Middle frontal gyrus (tissue), 1 donor: ENCODE results near the gene PSMA3.
A peak's percentile ranks its signal among the peaks of the same experiment; 100 is the strongest.
"Not testable (repeated sequence)": the region's sequence is repeated elsewhere in the genome, so short reads cannot be mapped to it uniquely, and the experiment has no call there.

ENCODE experiments used
- DNase-seq: peaks from one replicate; pipeline ENCODE4 v3.0.0-alpha.2; 2015; ENCODE audit warnings: low spot score; ENCODE audit errors: extremely low spot score

Gene PSMA3

GRCh38 chr14:58244556-58245387, at the start of gene PSMA3:
TSS of gene PSMA3 (plus strand) at chr14:58244843. CDS start at chr14:58244921, 78 bp downstream.
- peak; percentile 98 for DNase-seq

DNA sequence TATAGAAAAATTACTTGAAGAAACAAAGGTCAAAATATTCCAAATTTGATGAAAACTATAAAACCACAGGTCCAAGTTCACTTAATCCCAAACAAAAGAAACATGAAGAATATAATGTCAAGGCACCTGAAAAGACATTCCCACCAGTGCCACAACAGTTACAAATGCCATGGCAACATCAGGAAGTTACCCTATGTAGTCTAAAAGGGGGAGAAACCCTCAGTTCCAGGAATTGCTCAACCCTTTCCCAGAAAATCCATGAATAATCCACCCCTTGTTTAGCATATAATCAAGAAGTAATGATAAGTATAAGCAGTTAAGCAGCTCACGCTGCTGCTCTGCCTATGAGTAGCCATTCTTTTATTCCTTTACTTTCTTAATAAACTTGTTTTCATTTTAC, 48.4 kb upstream of the PSMA3 start:
- no peak for DNase-seq

DNA sequence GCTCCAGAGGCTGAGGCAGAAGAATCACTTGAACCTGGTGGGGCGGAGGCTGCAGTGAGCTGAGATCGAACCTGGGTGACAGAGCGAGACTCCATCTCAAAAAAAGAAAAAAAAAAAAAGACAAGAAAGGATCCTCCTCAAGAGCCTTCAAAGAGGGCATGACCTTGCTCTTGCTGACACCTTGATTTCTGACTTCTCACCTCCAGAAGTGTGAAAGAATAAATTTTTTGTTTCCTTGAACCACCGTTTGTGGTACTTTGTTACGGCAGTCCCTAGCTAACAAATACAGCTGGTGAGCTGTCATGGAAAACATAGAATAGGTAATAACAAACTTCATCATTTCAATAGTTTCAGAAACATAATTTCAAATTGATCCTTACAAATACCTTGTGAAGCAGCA, 46.6 kb upstream of the PSMA3 start:
- DNase-seq = no peak

DNA sequence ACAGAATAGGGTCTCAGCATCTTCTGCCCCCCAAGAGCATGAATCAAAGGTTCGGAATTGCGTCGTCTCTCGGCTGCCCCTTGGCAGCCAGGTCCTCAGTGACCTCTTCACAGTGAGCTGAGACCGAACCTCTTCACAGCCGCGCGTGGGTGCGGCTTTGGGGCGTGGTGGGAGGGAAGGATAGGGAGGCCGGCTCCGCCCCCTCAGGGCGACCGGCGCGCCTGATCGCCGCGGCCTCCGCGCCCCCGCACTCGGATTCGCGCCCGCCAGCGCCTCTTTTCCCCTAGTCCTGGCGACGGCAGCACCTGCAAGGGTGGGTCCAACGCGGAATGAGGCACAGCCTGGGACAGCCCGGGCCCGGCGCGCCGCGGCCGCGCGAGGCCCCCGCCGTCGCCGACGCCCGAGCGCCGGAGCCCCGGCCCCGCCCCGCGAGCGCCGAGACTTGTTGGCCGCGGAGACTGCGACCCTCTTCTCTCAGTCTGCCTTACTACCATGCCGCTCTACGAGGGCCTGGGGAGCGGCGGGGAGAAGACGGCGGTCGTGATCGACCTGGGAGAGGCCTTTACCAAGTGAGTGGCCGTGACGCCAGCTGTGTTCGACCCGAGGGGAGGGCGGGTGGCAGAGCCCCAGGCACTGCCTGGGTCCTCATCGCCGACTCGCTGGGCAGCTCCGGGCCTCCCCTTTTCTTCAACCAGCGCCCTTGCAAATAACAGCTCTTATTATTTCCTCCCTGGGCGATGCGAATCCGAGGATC, 44.7 kb upstream of the PSMA3 start, which contains the start of gene ACTR10:
ACTR10 (plus strand) TSS at position 424 of the 754 bp plus-strand sequence; CDS start at position 493, 69 bp downstream.
- DNase-seq = peak; percentile 64

- no peak for DNase-seq
Observed at GRCh38 chr14:58200480-58200841, 44.2 kb upstream of the PSMA3 start.

- DNase-seq = no peak
Observed at GRCh38 chr14:58200846-58201245, 43.8 kb upstream of the PSMA3 start.

DNA sequence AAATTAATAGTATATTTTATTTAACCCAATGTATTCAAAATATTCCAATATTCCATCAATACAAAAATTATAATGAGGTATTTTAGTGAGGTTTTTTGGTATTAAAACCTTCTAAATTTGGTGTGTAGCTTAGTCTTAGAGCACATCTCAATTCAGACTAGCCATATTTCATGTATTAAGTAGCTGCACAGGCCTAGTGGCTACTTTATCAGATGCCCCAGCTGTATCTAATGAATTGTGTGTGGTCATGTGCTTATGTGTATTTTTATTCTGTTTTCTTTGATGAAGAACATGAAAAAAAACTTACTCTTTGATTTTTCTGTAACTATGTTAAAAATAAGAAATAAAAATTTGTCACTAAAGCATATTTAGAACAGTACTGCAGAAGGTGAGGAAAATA, 31.5 kb upstream of the PSMA3 start:
- no peak for DNase-seq

DNA sequence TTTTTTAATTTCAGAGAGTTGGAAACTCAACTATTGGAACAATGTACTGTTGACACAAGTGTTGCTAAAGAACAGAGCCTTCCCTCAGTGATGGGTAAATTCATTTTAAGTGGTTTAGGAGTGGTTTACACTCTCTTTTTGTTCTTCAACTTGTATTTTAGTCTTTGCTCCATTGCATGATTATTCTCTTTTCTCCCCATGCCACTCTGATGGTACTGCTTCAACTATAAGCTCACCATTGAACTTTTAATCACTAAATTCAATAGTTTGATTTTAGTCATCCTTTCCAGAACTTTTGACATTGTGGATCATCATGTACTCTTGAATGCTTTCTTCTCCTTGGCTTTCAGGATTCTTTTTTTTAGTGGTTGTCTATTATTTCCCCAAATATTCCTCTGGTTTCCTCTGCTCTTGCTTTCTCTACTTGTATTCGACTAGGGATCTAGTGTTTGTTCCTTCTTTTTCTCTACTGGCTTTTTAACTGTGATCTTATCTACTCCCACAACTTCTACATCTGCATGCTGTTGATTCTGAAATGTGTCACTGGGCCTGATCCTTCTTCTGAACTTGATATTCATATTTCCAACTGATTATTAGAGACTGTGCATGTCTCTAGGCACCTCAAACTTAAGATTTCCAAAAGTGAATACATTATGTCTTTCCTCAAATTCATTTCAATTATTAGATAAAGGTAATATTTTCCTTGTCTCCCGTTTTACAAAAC, 29.3 kb upstream of the PSMA3 start:
- no peak for DNase-seq

- no peak for DNase-seq
Observed at GRCh38 chr14:58216544-58216943, 28.1 kb upstream of the PSMA3 start.

DNA sequence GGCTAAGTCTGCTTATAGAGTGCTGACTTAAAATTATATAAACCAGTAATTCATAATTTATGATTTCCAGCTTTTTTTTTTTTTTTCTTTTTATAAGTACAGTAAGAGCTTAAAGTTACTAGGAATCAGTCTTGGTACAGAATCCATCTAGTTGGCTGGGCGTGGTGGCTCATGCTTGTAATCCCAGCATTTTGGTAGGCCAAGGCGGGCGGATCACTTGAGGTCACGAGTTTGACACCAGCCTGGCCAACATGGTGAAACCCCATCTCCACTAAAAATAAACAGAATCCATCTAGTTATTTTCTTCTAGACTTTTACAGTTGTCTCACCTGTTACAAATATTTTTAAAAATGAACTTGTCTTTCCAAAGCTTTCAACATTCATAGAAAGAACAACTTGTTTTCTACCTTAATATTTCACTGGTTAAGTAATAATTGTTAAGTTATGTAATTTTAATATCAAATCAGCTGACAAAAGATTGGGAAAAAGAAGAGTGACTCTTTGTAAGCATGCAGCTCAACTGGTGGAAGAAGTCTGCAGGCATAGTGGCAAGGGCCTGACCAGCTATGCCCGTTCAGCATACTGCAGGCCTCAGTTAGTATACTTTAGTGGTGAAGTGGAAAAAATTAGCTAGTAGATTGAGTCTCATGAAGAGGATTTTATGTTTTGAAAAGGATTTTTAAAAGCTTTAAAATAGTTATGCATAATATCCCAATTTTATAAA, 17.4 kb upstream of the PSMA3 start:
- DNase-seq = no peak

GRCh38 chr14:58238252-58239243, 6.1 kb upstream of the PSMA3 start:
- DNase-seq = no peak

DNA sequence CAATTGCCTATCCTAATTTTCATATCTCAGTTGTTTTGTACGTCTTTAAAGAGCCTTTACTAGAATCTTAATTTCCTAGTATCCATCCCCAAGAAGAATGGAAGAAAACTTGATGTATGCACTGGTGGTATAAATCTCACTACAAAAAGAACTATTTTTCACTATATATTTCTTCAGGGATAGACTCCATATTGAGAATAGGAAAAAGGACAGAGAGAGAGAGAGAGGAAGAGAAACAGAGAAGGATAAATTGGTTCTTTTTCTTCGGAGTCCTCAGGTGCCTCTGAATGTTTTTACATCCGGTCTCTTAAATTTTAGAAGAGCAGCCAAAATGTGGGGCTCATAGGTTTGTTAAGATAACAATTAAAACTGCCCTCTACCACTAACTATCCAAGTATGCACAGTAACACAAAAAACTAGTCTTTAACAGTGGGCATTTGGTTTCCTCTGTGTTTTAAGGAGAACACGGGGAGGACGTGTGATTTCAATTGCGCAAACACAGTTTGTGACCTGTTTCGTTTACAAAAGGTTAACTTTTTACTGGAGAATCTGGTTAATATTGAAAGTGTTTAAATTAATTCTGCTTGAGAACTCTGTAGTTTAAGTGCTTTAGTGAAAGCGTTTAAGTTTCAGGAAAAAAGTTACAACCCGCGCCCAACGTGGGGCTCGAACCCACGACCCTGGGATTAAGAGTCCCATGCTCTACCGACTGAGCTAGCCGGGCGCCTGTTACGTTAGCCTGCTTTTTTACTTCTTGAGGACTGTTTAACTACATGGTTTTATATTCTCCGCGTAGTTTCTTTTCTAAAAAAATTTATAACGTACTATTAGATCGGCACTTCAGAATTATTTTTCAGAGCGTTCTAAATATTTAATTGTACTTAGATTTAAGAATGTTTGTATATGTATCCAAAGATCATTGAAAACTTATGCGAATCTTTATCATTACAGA, 5.1 kb upstream of the PSMA3 start:
- DNase-seq = peak; percentile 77

- no peak for DNase-seq
Observed at GRCh38 chr14:58243790-58244555, 670 bp upstream of the PSMA3 start.

DNA sequence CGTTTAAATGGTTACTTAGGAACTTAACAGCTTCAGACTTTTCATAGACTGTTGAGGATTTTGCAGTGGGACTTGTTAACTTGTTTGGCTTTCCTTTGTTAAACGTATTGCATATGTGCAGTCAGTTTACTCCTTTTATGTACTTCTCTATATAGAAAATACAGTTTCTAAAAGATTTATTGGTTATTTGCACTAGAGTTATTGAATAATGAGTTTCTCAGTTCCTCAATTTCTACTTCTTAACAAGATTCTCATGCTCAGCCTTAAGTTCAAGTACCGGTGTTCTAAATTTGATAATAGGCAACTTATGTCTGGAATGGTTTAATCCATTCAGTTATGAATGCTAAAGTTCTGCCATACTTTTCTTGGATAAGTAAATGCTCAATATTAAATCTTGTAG, 919 bp downstream of the PSMA3 start:
- DNase-seq = no peak

DNA sequence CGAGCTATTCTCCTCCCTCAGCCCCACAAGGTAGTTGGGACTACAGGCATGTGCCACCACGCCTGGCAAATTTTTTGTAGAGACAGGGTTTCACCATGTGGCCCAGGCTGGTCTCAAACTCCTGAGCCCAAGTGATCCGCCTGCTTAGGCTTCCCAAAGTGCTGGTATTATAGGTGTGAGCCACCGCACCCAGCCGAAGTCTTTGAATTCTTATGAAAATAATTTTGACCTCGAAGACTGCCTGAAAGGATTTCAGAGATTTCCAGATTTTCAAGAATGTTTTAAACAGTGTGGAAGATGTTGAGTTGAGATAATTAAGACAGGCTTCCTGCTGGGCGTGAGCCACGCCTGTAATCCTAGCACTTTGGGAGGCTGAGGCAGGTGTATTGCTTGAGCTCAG, 5.0 kb downstream of the PSMA3 start:
- no peak for DNase-seq

DNA sequence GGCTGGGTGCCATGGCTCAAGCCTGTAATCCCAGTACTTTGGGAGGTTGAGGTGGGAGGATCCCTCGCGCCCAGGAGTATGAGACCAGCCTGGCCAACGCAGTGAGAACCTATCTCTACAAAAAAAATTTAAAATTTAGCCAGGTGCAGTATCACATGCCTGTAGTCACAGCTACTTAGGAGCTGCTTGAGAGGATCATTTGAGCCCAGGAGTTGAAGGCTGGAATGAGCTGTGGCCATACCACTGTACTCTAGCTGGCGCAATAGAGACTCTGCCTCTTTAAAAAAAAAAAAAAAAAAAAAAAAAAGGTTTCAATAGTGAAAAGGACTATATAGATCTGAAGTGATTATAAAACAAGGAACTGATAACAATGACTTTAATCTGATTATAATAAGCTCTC, 13.5 kb downstream of the PSMA3 start:
- no peak for DNase-seq

GRCh38 chr14:58262005-58262404, 17.4 kb downstream of the PSMA3 start:
- DNase-seq = not testable (repeated sequence)

DNA sequence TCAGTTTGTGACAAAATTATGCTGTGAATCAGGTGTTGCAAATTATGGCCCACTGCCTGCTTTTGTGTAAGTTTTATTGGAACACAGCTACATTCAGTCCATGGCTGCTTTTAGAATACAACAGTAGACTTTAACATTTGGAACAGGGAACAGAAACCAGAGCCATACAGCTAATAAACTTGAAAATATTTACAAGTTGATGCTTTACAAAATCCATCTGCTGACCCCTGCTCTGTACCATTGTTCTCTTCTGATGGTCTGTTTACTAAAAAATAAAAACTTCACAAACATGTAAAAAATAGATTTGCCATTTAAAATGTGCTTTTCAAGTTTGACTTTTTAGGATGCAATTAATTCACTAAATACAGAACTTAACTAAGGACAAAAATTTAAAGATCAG, 20.8 kb downstream of the PSMA3 start:
- DNase-seq = no peak
